Measurements from ENCODE around the gene TRAF2. TPM values are rescaled to one million over a fixed set of nuclear protein-coding genes. Genes with fewer than 3 reads are reported as not detected.

The TRAF2 gene
- total RNA-seq, 1 donor from 2014 or later, result 14.4 TPM

DNA sequence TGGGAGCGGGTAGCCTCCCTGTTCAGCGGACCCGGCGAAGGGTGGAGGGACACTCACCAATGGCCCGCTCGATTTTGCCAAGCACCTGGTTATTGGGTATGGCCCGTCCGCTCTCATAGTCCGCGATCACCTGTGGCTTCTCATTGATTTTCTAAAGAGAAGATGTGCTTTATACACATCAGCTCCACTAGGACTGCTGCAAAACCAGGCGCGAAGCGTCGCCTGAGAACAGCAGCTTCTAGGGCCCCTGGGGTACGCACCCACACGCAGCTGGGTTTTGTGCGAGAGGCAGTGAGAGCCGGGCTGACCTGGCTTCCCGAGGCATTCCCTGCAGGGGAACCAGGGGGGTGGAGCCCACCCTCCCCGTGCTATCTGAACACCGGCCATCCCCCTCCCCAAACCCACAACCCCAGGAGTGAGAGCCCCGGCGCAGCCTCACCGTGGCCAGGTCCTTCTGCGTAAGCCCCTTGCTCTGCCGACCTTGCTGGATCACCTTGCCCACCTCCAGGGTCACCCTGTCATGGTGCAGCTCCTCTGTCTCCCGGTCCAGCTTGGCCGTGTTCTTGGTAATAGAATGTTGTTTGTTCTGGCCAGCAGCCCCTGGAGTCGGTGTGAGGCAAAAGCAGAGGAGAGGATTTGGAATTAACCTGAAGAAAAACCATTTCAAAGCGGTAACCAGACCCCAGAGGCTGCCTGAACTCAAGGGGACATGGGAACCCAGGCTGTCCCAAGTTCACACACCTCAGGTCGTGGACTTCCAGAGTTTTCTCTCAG, 23.3 kb upstream of the TRAF2 start:
- Mint-ChIP-seq H3K36me3 (ENCODE audit: low read depth, unreplicated experiment) (peaks cover 4% of the 10 kb centered on the region), H3K27me3 (ENCODE audit: low read depth, unreplicated experiment) (no peaks in the 10 kb centered on the region), H3K4me1 (ENCODE audit: low read depth, unreplicated experiment) (peaks cover 6% of the 10 kb centered on the region), H3K4me3 (ENCODE audit: unreplicated experiment) (no peak overlapping the region), H3K27ac (ENCODE audit: unreplicated experiment) (no peak overlapping the region), H3K9me3 (ENCODE audit: unreplicated experiment) (peaks cover 2% of the 10 kb centered on the region)
- no peak overlapping the region for H3K4me2 ChIP-seq (ENCODE audit: low read length)
- peaks cover 53% of the 10 kb centered on the region for H4K20me1 ChIP-seq (ENCODE audit: insufficient read depth, low read length)
- peaks cover 27% of the 10 kb centered on the region for H3K79me2 ChIP-seq (ENCODE audit: insufficient read depth, low read length)
- H3K36me3 ChIP-seq (ENCODE audit: insufficient read depth, low read length), result peaks cover 4% of the 10 kb centered on the region
- H3K27ac ChIP-seq (ENCODE audit: low read depth, low read length), result no peak overlapping the region
- no peaks in the 10 kb centered on the region for H3K9me3 ChIP-seq (ENCODE audit: insufficient read depth, low read depth, low read length)
- FAIRE-seq, result no peak
- no peaks in the 10 kb centered on the region for H3K27me3 ChIP-seq (ENCODE audit: insufficient read depth, low read length)
- DNase-seq (ENCODE audit: low read depth), result no peak
- H3K4me3 ChIP-seq (ENCODE audit: insufficient read depth, low read depth, low read length), result no peak overlapping the region
- H3K9ac ChIP-seq (ENCODE audit: low read length), result no peak overlapping the region
- TF ChIP-seq, protein P1, sequence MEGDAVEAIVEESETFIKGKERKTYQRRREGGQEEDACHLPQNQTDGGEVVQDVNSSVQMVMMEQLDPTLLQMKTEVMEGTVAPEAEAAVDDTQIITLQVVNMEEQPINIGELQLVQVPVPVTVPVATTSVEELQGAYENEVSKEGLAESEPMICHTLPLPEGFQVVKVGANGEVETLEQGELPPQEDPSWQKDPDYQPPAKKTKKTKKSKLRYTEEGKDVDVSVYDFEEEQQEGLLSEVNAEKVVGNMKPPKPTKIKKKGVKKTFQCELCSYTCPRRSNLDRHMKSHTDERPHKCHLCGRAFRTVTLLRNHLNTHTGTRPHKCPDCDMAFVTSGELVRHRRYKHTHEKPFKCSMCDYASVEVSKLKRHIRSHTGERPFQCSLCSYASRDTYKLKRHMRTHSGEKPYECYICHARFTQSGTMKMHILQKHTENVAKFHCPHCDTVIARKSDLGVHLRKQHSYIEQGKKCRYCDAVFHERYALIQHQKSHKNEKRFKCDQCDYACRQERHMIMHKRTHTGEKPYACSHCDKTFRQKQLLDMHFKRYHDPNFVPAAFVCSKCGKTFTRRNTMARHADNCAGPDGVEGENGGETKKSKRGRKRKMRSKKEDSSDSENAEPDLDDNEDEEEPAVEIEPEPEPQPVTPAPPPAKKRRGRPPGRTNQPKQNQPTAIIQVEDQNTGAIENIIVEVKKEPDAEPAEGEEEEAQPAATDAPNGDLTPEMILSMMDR (IDR thresholded peaks at IDR 0.05; ENCODE audit: insufficient read depth, low read depth, low read length), result no peak
- TF ChIP-seq EZH2 (IDR thresholded peaks at IDR 0.05; ENCODE audit: insufficient read depth, low read length), result no peak
- no peak overlapping the region for H2AFZ ChIP-seq (ENCODE audit: low read depth, low read length)
- H3K4me1 ChIP-seq (ENCODE audit: insufficient read depth, low read length), result peaks cover 13% of the 10 kb centered on the region

DNA sequence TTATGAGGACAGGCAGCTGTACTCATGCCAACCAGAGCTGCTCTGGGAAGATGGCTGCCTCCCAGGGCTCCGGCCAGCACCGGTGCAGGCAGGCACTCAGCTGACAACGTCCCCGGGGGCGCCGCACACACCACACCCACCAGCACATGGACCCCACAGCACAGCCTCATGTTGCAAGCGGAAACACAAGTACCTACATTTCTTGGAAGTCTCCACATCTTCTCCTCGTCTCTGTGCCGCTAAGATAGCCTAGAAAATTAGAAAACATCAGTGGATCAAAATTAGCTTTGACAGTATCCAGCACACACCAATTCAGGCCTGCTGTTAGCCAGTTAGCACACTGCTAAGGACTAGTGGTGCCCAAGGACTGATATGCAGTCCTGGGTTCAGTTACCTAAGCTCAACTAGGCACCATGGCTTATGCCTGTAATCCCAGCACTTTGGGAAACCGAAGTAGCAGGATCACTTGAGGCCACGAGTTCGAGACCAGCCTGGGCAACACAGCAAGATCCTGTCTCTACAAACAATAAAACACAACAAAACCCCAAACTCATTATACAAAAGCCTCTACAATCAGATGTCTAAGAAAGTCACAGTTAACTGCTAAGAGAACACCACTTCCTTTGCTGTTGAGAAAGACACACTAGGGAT, 22.6 kb upstream of the TRAF2 start:
- Mint-ChIP-seq H3K4me1 (ENCODE audit: low read depth, unreplicated experiment) (peaks cover 6% of the 10 kb centered on the region), H3K4me3 (ENCODE audit: unreplicated experiment) (peak overlapping the region; percentile 62), H3K36me3 (ENCODE audit: low read depth, unreplicated experiment) (peaks cover 9% of the 10 kb centered on the region), H3K27me3 (ENCODE audit: low read depth, unreplicated experiment) (no peaks in the 10 kb centered on the region), H3K27ac (ENCODE audit: unreplicated experiment) (no peak overlapping the region), H3K9me3 (ENCODE audit: unreplicated experiment) (peaks cover 2% of the 10 kb centered on the region)
- Histone ChIP-seq H3K9ac (ENCODE audit: low read length) (no peak overlapping the region), H3K9me3 (ENCODE audit: insufficient read depth, low read depth, low read length) (no peaks in the 10 kb centered on the region), H3K36me3 (ENCODE audit: insufficient read depth, low read length) (peaks cover 4% of the 10 kb centered on the region), H3K79me2 (ENCODE audit: insufficient read depth, low read length) (peaks cover 27% of the 10 kb centered on the region), H3K4me1 (ENCODE audit: insufficient read depth, low read length) (peaks cover 13% of the 10 kb centered on the region), H3K4me2 (ENCODE audit: low read length) (no peak overlapping the region), H3K27ac (ENCODE audit: low read depth, low read length) (no peak overlapping the region), H3K4me3 (ENCODE audit: insufficient read depth, low read depth, low read length) (no peak overlapping the region), H4K20me1 (ENCODE audit: insufficient read depth, low read length) (peaks cover 53% of the 10 kb centered on the region), H2AFZ (ENCODE audit: low read depth, low read length) (no peak overlapping the region), H3K27me3 (ENCODE audit: insufficient read depth, low read length) (no peaks in the 10 kb centered on the region)
- TF ChIP-seq, protein P1 (IDR thresholded peaks at IDR 0.05; ENCODE audit: insufficient read depth, low read depth, low read length), result no peak
- no peak for TF ChIP-seq EZH2 (IDR thresholded peaks at IDR 0.05; ENCODE audit: insufficient read depth, low read length)
- DNase-seq (ENCODE audit: low read depth) (no peak), FAIRE-seq (no peak)

Data from astrocyte (in vitro differentiated cells and primary cell).